ENCODE data around the gene GLT1D1.

DNA sequence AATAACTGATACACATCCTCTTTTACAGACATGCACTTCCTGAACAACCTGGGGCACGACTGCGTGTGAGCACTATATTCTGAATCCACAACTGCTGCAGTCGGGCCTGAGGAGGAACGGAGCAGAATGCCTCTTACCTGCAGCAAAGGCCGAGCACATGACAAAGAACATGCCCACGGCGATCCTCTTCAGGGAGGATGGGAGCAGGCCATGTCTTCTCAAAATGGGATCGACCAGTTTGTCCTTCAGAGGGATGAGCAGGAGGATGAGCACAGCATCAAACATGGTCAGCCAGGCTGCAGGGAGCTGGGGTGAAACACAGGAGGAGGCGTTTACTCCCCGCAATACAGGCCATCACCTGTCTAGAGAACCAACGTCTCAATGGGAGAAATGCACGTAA lies 44.6 kb upstream of the GLT1D1 start:
- TF ChIP-seq, protein P1, sequence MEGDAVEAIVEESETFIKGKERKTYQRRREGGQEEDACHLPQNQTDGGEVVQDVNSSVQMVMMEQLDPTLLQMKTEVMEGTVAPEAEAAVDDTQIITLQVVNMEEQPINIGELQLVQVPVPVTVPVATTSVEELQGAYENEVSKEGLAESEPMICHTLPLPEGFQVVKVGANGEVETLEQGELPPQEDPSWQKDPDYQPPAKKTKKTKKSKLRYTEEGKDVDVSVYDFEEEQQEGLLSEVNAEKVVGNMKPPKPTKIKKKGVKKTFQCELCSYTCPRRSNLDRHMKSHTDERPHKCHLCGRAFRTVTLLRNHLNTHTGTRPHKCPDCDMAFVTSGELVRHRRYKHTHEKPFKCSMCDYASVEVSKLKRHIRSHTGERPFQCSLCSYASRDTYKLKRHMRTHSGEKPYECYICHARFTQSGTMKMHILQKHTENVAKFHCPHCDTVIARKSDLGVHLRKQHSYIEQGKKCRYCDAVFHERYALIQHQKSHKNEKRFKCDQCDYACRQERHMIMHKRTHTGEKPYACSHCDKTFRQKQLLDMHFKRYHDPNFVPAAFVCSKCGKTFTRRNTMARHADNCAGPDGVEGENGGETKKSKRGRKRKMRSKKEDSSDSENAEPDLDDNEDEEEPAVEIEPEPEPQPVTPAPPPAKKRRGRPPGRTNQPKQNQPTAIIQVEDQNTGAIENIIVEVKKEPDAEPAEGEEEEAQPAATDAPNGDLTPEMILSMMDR (IDR thresholded peaks at IDR 0.05), result no peak
- TF ChIP-seq ZFX (IDR thresholded peaks at IDR 0.05; ENCODE audit: borderline replicate concordance), result no peak
